HG02798 (cell line): ENCODE data around the gene RSRC1.
"Not testable (repeated sequence)": the region's sequence is repeated elsewhere in the genome, so short reads cannot be mapped to it uniquely, and the experiment has no call there.

ENCODE experiments used
- ATAC-seq: cut with Tn5 transposase; IDR thresholded peaks from one replicate; pipeline ENCODE4 v1.9.1; 2021; ENCODE audit warnings: mild to moderate bottlenecking; ENCODE audit not compliant: unreplicated experiment, poor library complexity

The RSRC1 gene

DNA sequence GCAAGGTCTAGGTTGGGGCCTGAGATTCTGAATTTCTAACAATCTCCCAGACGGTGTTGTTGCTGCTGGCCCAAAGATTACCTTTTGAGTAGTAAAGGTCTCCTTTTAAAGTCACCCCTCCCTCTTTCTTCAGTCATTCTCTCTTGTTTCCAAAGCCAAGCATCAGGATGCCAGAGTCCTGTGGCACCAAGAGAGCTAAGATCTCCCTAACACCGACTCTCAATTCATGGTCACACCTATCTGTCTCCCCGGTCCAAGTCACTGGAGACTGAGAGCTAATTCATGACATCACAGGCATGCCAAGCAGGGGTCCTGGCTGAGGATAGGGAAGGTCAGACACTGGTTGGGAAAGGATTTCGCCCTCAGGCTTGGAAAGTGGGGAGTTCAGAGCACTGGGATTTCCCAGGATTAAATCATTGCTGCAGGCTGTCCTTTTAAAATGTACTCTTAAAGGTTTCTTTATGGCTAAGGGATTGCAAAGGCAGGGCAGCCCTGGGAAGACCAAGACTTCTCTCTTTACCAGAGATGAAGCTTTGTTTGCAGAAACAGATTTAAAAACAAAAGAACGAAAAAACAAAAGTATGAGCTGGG lies 11.0 kb upstream of the RSRC1 start:
- no peak for ATAC-seq

DNA sequence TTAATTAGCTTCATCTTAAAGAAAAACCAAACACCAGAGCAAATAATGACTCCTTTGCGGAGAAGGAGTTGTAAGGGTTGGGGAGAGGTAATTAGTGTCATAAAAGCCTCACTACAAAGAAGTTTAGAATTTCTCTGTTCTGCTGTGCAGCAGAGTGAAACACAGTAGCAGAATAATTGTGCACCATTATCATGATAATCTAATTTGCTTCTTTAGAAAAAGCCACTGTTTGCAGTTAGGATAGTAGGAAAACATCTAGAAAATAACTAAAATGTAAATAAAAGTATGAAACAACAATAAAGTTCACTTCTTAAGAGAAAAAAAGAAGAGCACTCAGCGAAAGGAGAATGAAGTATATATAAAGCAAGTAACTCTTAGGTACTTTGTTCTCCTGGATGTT lies 9.2 kb upstream of the RSRC1 start:
- ATAC-seq = no peak

DNA sequence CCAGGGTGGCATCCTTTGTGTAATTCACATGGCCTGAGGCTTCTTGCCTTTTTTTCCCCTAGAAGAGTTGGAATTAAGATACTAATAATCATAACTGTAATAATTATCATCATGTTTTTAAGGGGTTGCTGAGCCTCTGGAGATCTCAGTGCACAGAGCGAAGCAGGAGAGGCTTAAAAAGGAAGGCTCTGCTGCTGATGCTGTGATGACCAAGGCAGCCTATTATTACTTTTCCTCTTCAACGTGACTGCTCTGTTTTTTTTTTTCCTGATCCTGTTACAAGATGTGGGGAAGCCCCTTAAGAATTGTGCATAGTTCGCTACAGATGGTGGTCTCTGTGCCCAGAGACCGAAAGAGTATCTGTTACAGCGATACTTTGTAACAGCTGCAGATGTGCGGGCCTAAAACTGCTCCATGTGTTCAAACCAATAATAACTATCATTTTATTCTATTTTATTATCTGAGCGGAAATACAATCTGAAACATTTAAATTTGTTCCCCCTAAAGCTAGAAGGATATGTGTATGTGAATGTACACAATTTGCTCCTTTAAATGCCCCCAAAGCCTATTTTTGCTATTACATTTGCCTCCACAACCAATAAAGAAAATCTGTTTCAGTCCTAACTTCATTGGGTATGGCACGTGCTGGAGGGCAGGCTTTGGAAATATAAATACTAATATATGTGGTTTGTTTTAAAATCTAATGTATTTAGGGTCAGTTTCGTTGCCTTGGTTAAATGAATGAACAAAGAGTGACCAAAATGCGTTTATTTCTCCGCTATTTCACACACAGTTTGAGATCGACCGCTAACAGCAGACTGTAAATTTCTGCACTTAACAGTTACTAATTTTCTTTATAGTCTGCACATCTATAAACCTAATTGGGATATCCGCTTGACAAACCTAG lies 8.3 kb upstream of the RSRC1 start:
- no peak for ATAC-seq

DNA sequence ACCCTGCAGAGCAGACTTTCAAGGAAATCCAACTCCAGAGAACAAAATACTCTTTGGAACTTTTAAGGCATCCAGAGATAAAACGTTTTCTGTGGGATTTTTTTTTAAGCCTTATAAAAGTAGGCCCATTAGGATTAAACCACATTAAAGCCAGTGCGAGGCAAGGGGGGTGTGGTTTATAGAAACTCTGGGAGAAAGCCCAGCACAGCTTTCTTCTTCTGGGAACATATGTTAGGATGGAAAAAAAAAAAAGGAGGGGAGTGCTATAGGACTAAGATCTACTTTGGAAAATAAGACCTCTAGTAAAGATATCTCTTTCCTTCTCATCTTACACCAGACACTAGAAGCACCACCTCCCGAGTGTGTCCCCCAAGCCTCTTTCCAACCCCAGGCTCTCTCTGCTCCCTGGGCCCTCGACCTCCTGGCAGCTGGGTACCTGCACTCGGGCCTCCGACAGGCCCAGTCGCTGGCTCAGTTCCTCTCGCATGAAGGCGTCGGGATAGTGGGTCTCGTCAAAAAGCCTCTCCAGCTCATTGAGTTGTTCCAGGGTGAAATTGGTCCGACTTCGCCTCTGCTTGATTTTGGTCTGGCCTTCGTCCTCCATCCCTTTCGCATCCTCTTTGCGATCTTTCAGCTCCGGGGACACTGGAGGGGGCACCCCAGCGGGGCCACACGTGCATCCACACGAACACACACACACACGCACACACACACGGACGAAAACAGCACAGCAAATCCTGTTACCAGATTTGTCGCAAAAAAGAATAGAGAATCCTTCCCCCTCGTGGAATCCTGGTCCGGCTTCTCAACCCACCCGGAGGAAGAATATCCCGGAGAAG lies 7.4 kb upstream of the RSRC1 start:
- ATAC-seq = no peak

DNA sequence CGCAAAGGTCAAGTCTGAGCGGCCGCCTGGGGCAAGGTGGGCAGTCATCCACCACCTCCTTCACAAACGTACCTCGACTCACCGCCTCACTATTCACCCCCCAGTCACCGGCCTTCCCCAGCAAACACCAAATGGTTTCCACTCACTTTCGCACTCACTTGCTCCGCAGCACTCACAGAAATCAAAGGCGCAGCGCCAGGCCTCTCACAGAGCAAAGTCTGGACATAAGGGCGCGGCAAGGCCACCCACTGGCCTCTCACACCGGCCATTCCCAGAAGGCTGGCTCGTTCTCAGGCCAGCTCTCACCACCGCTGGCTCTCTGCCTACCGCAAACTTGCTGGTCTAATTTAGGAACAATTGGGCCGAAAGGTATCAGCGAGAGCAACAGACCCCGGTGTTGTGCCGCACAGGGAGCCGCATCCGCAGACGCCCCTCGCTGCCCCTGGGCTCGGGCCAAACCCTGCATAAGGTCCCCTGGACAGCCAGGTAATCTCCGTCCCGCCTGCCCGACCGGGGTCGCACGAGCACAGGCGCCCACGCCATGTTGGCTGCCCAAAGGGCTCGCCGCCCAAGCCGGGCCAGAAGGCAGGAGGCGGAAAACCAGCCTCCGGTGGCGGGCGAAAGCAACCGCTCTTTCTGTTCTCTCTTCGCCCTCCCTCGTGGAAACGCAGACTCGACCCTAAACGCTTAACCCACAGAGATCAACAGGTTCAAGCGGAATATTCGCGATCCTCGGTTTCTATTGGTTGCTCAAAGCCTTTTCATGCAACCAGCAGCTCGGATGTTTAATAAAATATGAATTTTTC lies 6.6 kb upstream of the RSRC1 start:
- ATAC-seq = no peak

DNA sequence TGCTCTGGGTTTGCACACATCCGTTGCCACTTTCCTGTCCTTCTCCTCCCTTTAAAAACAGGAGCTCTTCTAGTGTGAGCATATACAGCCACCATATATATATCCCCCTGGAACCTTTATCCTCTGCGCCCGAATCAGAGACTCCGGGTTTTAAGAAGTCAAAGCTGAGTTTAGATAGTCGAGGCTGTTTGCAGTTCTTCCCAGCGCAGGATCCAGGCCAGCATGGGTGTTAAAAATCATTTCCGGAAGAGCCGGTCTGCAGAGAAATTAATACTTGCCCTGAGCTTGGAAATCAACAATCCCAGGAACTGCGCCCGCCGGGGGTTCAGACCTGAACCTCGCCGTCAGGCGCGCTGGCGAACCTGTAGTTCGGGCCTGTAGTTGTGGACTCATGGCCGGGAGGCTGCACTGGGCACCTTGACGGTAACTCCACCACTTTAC lies 6.0 kb upstream of the RSRC1 start:
- no peak for ATAC-seq

DNA sequence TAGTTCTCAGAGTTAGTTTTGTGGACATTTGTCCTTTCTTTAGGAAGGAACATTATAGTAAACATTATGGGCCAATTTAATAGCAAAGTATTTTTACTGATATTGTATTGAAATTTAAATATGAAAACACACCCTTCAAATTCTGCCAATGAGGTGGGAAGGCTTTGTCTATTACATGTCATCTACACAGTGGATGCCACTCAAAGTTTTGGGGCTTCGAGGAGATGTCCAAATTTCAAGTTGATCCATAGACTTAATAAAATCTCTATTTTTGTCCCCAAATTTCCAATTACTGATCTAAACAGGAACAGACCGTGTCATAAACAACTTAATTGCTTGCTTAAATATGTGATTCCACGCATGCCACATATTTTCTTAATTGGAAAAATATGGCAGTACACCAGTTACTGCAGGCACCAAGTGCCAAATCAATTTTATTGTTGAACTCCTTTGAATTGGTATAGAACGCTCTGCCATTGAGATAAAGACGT lies 5.4 kb upstream of the RSRC1 start:
- ATAC-seq = no peak

DNA sequence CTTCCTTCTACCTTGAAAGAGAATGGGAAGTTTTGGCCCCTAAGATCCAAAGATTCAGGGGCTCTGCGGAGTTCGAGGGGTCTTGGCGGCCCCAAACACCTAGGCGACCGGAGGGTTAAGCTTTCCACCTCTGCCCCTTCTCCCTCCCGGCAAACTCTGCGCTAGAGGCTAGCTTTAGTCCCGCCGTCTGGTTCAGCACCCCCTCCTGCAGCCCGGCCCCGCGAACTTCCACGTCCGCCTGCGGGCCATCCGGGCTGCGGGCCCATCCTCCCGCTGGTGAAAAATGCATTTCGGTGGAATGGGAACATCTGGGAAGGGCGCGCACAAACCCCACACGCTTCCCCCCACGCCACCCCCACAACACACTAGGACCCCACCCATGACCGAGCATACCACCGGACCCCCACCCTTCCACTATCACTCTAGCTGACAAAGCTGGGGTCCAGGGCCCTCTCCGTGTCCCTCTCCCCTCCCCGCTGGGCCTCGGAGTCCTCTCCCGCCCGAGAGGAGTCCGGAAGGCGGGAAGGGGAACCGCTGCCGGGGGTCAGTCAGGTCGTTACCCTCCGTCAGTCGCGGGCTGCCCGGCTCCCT lies 4.7 kb upstream of the RSRC1 start:
- no peak for ATAC-seq

DNA sequence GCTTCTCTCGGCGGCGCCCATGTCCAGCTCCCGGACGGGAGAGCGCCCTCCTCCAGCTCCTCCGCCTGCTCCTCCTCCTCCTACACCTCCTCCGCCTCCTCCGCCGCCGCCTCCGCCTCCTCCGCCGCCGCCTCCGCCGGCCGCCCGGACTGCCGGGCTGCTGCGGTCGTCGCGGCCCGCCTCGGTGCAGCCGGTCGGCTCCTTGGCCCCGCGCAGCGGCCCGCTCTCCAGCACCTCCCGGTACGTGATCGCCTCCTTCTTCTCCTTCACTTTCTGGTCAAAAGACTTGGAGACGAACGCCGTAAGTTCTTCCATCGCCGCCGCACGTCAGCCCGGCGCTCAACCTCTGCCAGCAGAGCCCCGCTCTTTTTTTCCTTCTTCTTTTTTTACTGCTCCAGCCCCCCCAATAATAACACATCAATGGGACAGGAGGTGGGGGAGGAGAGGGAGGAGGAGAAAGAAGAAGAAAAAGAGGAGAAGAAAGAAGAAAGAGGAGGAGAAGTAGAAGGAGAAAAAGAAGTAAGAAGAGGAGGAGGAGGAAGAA lies 4.1 kb upstream of the RSRC1 start:
- no peak for ATAC-seq

DNA sequence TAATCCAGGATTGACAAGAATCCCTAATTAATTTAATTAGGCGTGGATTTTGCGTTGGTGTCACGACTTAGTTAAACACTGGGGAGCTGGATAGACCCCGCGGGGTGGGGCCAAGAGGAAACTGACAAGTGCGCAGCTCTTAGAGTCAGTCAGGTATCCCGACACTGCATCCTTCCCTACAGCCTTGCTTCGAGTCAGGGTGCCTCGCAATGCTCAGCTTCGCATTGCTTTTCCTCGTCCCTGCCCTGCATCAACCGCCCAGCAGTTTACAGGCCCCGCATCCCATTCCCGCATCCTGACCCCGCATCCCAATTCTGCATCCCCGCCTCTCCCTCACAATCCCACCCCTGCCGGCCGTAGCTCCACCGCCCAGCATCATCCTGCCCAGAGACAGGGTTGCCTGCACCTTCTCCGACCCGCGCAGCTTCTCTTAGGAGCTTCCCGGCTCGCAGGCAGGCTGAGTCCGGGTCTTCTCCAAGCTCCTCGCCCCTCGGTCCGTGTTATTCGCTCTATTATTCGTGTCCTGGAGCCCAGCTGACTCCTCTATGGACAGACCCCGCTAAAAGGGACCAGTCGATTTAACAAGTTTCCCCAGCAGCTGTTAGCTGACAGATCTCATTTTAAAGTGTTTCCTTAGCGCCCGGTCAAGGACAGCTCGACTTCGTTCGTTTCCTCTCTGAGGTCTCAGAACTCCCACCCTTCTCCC lies 3.0 kb upstream of the RSRC1 start:
- ATAC-seq = peak; percentile 11

DNA sequence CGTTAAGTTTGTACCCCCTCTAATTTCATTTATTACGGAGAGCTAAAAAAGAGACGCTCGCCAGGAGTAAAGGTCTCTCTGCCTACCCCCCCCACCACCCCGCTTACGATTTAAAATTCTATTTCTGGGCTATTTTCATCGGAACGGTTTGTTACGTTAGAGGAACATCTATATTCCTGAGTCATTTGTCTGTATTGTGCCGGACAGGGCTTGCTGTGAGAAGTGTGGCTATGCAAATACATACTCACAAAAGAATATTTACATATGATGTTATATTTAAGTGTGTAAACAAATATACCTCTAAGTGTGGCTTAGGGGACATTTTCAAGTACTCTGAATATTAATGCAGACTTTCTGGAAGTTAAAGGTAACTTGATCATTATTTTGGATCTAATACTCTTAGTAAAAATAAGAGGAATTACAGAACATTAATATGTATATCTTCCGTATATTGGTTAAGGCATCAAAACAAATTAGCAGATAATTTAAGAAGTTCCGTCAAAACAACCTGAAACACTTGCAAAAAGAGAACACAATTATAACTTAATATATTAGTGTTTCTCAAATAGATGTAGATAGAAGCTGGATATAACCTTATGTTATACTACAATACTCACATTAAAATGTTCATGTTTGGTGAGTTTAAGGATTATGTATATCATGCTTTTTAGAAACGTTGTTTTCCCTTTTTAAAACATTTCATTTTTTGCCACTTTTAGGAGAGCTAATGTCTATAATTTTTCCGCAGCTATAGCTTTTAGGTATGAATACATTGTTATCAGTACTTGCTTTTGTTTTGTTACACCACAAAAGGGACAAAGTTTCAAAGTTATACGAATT lies 2.1 kb upstream of the RSRC1 start:
- no peak for ATAC-seq

DNA sequence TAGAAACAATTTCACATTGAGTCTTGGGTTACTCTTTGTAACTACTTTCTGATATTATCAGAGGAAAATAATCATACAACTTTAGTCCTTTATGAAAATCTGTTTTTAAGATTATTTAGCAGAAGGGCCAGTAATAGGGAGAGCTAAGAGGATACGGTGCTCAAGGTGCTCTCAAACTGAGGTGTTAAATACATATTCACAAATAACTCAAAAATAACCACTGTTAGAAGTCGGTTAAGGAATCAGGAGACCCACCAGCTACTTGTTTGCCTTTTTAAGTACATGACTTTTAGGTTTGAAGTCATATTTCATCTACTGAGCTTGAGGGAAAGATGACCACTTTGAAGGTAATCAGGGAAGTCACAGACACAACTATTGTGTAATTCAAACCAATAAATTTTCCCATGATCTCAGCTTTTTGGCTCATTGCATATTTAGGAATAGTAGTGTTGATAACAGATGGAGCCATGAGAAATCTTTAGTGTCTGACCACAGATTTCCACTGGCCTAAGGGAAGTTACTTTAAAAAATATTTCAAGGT lies 1.4 kb upstream of the RSRC1 start:
- no peak for ATAC-seq

DNA sequence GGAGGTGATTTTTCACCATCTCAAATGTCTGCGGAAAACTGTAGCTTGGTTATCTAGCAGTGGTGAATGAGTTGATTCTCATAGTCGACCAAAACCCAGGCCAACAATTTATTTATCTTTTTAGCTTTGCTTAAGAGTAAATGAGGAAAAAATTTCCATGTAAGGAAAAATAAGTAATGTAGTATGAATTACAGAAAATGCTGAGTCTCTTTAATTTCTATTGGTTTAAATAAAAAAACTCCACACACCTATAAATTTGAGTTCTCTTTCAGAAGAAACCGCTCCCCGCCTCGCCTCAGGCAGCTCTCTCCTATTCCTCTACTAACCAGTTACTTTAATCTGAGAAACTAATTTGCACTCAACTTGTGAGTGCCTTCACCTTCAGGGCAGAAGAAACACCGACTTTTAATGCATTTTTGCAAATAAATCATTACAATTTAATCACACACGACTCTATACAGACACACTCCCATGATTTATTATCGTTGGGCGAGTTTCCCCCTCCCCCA lies 540 bp upstream of the RSRC1 start:
- no peak for ATAC-seq

DNA sequence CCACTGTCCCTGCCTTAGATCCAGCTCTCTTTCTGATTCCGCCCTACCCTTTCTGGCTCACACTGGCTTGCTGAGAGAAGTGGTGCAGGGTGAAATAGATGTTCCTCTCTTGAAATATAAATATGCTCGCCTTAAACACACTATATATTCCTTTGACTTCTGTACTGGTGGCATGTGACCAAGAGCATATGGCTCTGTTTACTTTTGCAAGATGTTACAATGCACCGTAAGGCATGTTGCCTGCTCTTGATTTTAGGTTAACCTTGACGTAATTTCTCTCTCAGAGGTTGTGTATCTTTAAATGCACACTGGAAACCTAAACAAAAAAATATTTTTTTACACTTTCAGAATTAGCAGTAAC lies 749 bp downstream of the RSRC1 start:
- ATAC-seq = no peak

DNA sequence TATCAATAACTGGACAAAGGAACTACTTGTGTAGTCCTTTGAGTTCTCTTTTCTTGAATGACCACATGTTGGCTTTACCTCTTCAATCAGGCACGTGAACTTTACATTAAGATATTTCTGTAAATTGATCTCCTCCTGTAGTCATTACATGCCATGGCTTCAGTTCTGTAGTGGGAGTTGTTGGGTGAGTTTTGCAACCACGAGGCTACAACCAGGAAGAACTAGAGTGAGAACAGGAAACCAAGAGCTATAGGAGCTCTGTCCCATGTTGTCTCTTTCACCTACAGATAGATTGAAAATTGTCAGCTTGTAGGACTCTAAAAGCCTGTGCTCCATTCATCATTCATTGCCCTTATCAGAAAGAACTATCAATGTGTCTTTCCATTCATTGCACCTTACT lies 2.0 kb downstream of the RSRC1 start:
- no peak for ATAC-seq

DNA sequence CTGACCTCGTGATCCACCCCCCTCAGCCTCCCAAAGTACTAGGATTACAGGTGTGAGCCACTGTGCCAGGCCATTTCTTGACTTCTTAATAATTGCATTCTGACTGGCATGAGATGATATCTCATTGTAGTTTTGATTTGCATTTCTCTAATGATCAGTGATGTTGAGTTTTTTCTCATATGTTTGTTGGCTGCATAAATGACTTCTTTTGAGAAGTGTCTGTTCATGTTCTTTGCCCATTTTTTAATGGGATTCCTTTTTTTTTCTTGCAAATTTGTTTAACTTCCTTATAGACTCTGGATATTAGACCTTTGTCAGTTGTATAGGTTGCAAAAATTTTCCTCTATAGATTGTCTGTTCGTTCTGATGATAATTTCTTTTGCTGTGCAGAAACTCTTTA lies 3.7 kb downstream of the RSRC1 start:
- ATAC-seq = not testable (repeated sequence)

DNA sequence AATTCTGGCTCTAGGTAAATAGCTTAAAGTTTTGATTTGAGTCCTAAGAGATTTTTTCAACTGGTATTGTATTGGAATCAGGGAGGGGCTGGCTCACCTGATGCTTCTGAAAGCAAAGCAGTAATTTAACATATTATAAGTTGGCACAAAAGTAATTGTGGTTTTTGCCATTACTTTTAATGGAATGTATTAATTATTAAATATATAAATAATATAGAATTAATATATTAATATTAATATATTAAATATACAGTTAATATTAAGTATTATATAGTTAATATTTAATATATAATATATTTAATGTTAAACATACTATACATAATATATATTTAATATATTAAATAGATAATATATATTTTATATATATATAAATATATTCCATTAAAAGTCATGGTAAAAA lies 10.4 kb downstream of the RSRC1 start:
- ATAC-seq = no peak

DNA sequence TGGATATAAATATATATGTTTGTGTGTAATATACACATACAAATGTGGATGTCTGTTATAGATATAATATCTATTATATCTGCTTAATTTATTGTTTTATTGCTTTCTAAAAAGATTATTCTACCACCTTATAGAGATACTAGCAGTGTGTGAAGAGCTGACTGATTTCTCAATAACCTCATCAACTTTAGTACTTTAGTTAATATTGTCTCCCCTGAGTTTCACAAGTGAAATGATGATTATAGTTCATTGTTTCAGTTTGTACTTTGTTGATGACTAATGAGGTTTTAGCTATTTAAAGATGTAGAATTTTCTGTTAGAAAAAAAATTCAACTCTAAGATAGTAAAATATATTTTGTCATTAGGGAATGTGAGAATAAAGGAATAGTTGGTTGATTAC lies 11.4 kb downstream of the RSRC1 start:
- ATAC-seq = peak; percentile 83
